Mesenchymal stem cell (in vitro differentiated cells and primary cell): Measurements from ENCODE around the gene BCKDK.

Source experiments
- DNase-seq: peaks from one replicate; pipeline ENCODE4 v3.0.0-alpha.2; 2013
- H2AFZ ChIP-seq: one replicate; pipeline ENCODE4 v1.6.1; 2013; ENCODE audit warnings: low read depth, mild to moderate bottlenecking, control low read depth, inconsistent platforms, low read length, moderate library complexity
- H2AK5ac ChIP-seq: 2 replicates; pipeline ENCODE4 v1.6.1; 2013; ENCODE audit warnings: low read length, moderate library complexity, mild to moderate bottlenecking, inconsistent platforms; ENCODE audit not compliant: severe bottlenecking
- H2BK120ac ChIP-seq: one replicate; pipeline ENCODE4 v1.6.1; 2013; ENCODE audit warnings: low read depth, mild to moderate bottlenecking, inconsistent platforms, low read length, moderate library complexity
- H2BK12ac ChIP-seq, 2 experiments: one replicate each; pipeline ENCODE4 v1.6.1; 2013; ENCODE audit warnings: inconsistent platforms in 2 of 2, low read length in 2 of 2, mild to moderate bottlenecking in 2 of 2, moderate library complexity in 2 of 2, control low read depth in 1 of 2
- H2BK15ac ChIP-seq: one replicate; pipeline ENCODE4 v1.6.1; 2013; ENCODE audit warnings: mild to moderate bottlenecking, low read depth, inconsistent platforms; ENCODE audit not compliant: poor library complexity, severe bottlenecking
- H2BK5ac ChIP-seq: 2 replicates; pipeline ENCODE4 v1.6.1; 2013; ENCODE audit warnings: low read depth, mild to moderate bottlenecking, low read length, control low read depth, inconsistent platforms; ENCODE audit not compliant: poor library complexity, severe bottlenecking
- H3K14ac ChIP-seq, 2 experiments: one replicate each; pipeline ENCODE4 v1.6.1; 2013; ENCODE audit warnings: inconsistent platforms in 2 of 2, low read length in 2 of 2, control low read depth in 1 of 2, mild to moderate bottlenecking in 1 of 2, moderate library complexity in 1 of 2
- H3K18ac ChIP-seq, 2 experiments: one replicate each; pipeline ENCODE4 v1.6.1; 2013; ENCODE audit warnings: inconsistent platforms in 2 of 2, low read length in 2 of 2, control low read depth in 1 of 2, low read depth in 1 of 2, mild to moderate bottlenecking in 1 of 2
- H3K23ac ChIP-seq, 2 experiments: one replicate each; pipeline ENCODE4 v1.6.1; 2013; ENCODE audit warnings: inconsistent platforms in 2 of 2, low read length in 2 of 2, mild to moderate bottlenecking in 2 of 2, moderate library complexity in 2 of 2, control low read depth in 1 of 2
- H3K27ac ChIP-seq: 2 replicates; pipeline ENCODE4 v1.5.1; 2013; ENCODE audit warnings: mild to moderate bottlenecking, moderate library complexity, low read length, control low read depth, inconsistent platforms; ENCODE audit not compliant: poor library complexity, severe bottlenecking
- H3K27me3 ChIP-seq, 2 experiments: 2 replicates each; pipeline versions ENCODE4 v1.6.1 to v1.7.0; 2013; ENCODE audit warnings: low read length in 2 of 2, mild to moderate bottlenecking in 2 of 2, moderate library complexity in 2 of 2, control low read depth in 1 of 2, inconsistent platforms in 1 of 2; ENCODE audit not compliant: control insufficient read depth in 1 of 2, insufficient read depth in 1 of 2
- H3K36me3 ChIP-seq, 2 experiments: 2 replicates each; pipeline versions ENCODE4 v1.6.1 to v1.7.0; 2013; ENCODE audit warnings: low read length in 2 of 2, control low read depth in 1 of 2, inconsistent platforms in 1 of 2, low read depth in 1 of 2, mild to moderate bottlenecking in 1 of 2; ENCODE audit not compliant: insufficient read depth in 2 of 2, control insufficient read depth in 1 of 2
- H3K4ac ChIP-seq, 2 experiments: one replicate each; pipeline ENCODE4 v1.6.1; 2013; ENCODE audit warnings: inconsistent platforms in 2 of 2, low read length in 2 of 2, mild to moderate bottlenecking in 2 of 2, moderate library complexity in 2 of 2, control low read depth in 1 of 2, low read depth in 1 of 2
- H3K4me1 ChIP-seq: 2 replicates; pipeline ENCODE4 v1.6.1; 2013; ENCODE audit warnings: low read depth, low read length, control low read depth; ENCODE audit not compliant: control insufficient read depth, insufficient read depth
- H3K4me2 ChIP-seq: 2 replicates; pipeline ENCODE4 v1.6.1; 2013; ENCODE audit warnings: low read length, mild to moderate bottlenecking, inconsistent platforms; ENCODE audit not compliant: poor library complexity, severe bottlenecking
- H3K4me3 ChIP-seq, 2 experiments: 2 replicates each; pipeline versions ENCODE4 v1.5.1 to v1.7.0; 2013; ENCODE audit warnings: low read length in 2 of 2, mild to moderate bottlenecking in 2 of 2, control low read depth in 1 of 2, low read depth in 1 of 2; ENCODE audit not compliant: insufficient read depth in 1 of 2
- H3K79me1 ChIP-seq: replicated peaks from 2 replicates; pipeline ENCODE4 v1.6.1; 2013; ENCODE audit warnings: mild to moderate bottlenecking, control low read depth, low read length, inconsistent platforms; ENCODE audit not compliant: poor library complexity, severe bottlenecking
- H3K9ac ChIP-seq: 2 replicates; pipeline ENCODE4 v1.7.0; 2013; ENCODE audit warnings: mild to moderate bottlenecking, low read length, moderate library complexity
- H3K9me3 ChIP-seq: 2 replicates; pipeline ENCODE4 v1.7.0; 2013; ENCODE audit warnings: mild to moderate bottlenecking, low read length; ENCODE audit not compliant: control insufficient read depth
- H4K8ac ChIP-seq: one replicate; pipeline ENCODE4 v1.6.1; 2013; ENCODE audit warnings: inconsistent platforms, mild to moderate bottlenecking, low read length, moderate library complexity
- H4K91ac ChIP-seq: one replicate; pipeline ENCODE4 v1.6.1; 2013; ENCODE audit warnings: mild to moderate bottlenecking, low read length, inconsistent platforms
- WGBS: methylation state at CpG from one replicate; pipeline ENCODE4 v1.1.7; 2013; ENCODE audit warnings: mixed read lengths; 5-methylcytosine and 5-hydroxymethylcytosine counted together

BCKDK gene

DNA sequence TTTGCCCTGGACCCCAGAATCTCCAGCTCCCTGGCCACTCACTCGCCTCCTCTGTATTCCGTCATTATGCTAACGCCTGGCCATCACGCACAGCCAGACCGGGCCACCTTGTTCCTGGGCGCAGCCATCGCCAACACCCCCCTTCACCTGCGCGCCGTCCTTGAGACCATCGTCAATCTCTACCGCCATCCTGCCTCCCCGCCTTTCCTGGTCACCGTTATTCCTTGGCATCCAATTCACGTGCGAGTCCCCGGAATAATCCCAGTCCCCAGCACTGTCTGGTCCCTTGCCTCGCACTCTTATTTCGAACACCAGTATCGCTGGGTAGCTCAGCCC lies 14.1 kb upstream of the BCKDK start:
- under 1% methylated on average over 20 of the region's 20 CpGs for WGBS
- Histone ChIP-seq H3K36me3 (peaks cover 21 to 27% of the 10 kb centered on the region in 2 experiments), H3K27ac (peak overlapping the region; percentile 63), H3K4ac (peak overlapping the region; percentile 5 to 29), H3K4me1 (peaks cover 25% of the 10 kb centered on the region), H3K4me2 (peak overlapping the region; percentile 68), H2BK5ac (no peak overlapping the region), H2AFZ (peak overlapping the region; percentile 97), H3K14ac (peak overlapping the region in 1 of 2 experiments; percentile 98), H3K18ac (peak overlapping the region in 1 of 2 experiments; percentile 54), H2BK120ac (no peak overlapping the region), H3K9me3 (no peaks in the 10 kb centered on the region), H4K8ac (peak overlapping the region; percentile 81), H3K23ac (peak overlapping the region in 1 of 2 experiments; percentile 6), H3K9ac (peak overlapping the region; percentile 97), H4K91ac (peak overlapping the region; percentile 82), H2BK15ac (no peak overlapping the region), H3K79me1 (peaks cover 9% of the 10 kb centered on the region), H2BK12ac (peak overlapping the region in 1 of 2 experiments; percentile 15), H3K4me3 (peak overlapping the region; percentile 92 to 100), H3K27me3 (no peaks in the 10 kb centered on the region), H2AK5ac (no peak overlapping the region)
- DNase-seq, result no peak

DNA sequence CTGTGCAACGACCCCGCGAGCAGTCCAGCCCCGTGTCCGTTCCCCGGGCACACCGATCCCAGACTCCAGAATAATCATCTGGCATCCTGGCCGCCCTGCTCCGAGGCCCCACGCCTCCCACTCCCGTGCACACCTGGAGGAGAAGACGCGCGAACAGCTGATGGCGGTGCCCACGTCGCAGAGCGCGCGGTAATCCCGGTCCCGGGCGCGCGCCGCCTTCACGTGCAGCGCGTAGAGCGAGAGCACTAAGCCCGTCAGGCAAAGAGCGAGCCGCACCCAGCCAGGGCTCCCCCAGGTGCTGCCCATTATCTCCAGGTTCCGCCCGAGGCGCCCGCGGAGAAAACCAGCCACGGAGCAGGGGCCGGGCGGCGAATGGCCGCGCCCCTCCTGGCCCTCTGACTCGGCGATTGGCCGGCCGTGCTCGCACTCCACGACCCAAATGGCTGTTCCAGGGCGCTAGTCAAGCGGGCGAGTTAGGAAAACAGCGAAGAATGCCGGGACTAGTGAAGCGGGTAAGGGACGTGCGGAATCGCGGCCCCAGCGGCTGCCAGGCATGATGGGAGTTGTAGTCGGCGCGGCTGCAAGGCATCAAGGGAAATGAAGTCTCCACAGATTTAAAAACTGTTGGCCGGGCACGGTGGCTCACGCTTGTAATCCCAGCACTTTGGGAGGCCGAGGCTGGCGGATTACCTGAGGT lies 13.6 kb upstream of the BCKDK start, which contains the start of gene VKORC1:
Gene VKORC1, minus strand, starts transcription at position 374 of the 697 bp plus-strand sequence. Its CDS starts 68 bp downstream, at position 306.
- Histone ChIP-seq H3K4me3 (peak within 1 kb of the TSS; percentile 92 to 100), H3K4ac (peak within 1 kb of the TSS; percentile 5 to 29), H2AK5ac (no peak within 1 kb of the TSS), H3K27ac (peak within 1 kb of the TSS; percentile 63), H3K79me1 (peaks cover 6% of the 10 kb centered on the region), H2BK12ac (peak within 1 kb of the TSS; percentile 15 to 75), H3K18ac (peak within 1 kb of the TSS; percentile 77 to 91), H2BK15ac (no peak within 1 kb of the TSS), H2BK120ac (no peak within 1 kb of the TSS), H4K8ac (peak within 1 kb of the TSS; percentile 81), H2BK5ac (no peak within 1 kb of the TSS), H2AFZ (peak within 1 kb of the TSS; percentile 97), H3K4me1 (peaks cover 25% of the 10 kb centered on the region), H3K23ac (peak within 1 kb of the TSS; percentile 48 to 49), H3K9me3 (no peaks in the 10 kb centered on the region), H3K27me3 (no peaks in the 10 kb centered on the region), H3K14ac (peak within 1 kb of the TSS in 1 of 2 experiments; percentile 98), H3K9ac (peak within 1 kb of the TSS; percentile 97), H3K36me3 (peaks cover 17 to 22% of the 10 kb centered on the region in 2 experiments), H3K4me2 (peak within 1 kb of the TSS; percentile 68), H4K91ac (peak within 1 kb of the TSS; percentile 82)
- DNase-seq, result peak; percentile 98
- under 1% methylated on average over 67 of the region's 69 CpGs for WGBS

GRCh38 chr16:31099860-31100638 lies 8.1 kb upstream of the BCKDK start:
- H3K14ac ChIP-seq, result no peak overlapping the region
- H2AK5ac ChIP-seq, result no peak overlapping the region
- peak overlapping the region in 1 of 2 experiments; percentile 33 for H2BK12ac ChIP-seq
- no peaks in the 10 kb centered on the region for H3K27me3 ChIP-seq
- no peak overlapping the region for H3K4ac ChIP-seq
- no peaks in the 10 kb centered on the region for H3K36me3 ChIP-seq
- H3K9me3 ChIP-seq, result peaks cover 2% of the 10 kb centered on the region
- no peaks in the 10 kb centered on the region for H3K79me1 ChIP-seq
- no peak overlapping the region for H3K27ac ChIP-seq
- H3K4me3 ChIP-seq, result no peak overlapping the region
- no peak overlapping the region for H3K23ac ChIP-seq
- DNase-seq, result peak; percentile 63
- no peak overlapping the region for H3K18ac ChIP-seq
- no peak overlapping the region for H3K9ac ChIP-seq
- H2BK120ac ChIP-seq, result no peak overlapping the region
- 41% methylated on average over 4 of the region's 4 CpGs for WGBS
- H4K91ac ChIP-seq, result no peak overlapping the region
- peaks cover 2% of the 10 kb centered on the region for H3K4me1 ChIP-seq
- H2AFZ ChIP-seq, result no peak overlapping the region
- H2BK5ac ChIP-seq, result no peak overlapping the region
- H2BK15ac ChIP-seq, result no peak overlapping the region
- H4K8ac ChIP-seq, result peak overlapping the region; percentile 69
- H3K4me2 ChIP-seq, result no peak overlapping the region
